Measurements from ENCODE around the gene SEC16A. TPM values are rescaled to one million over a fixed set of nuclear protein-coding genes. Genes with fewer than 3 reads are reported as not detected.

SEC16A gene
- total RNA-seq, 2 donors from 2014 or later = 32.6 to 41.6 TPM

DNA sequence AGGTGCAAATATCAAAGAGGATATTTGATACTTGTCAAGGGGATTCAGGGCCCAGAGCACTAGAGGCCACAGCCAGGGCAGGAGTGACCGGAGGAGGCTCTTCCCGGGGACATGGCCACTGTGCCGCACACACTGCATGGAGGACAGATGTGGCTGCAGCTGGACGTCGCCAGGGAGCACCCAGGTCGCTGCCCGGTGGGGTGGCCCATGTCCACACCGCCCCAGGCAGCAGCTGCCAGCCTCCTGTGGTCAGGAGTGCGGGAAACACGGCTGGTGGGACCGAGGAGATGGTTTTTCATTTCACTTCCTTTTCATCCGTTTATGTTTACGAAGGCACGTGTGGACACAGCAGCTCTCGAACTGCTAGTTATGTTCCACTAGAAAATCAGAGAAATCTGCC lies 15.1 kb downstream of the SEC16A start:
- Histone ChIP-seq H3K27ac (no peak overlapping the region), H3K9me3 (no peaks in the 10 kb centered on the region), H3K4me3 (no peak overlapping the region), H3K4me1 (no peaks in the 10 kb centered on the region), H3K36me3 (peaks cover 95% of the 10 kb centered on the region), H3K27me3 (no peaks in the 10 kb centered on the region)
- TF ChIP-seq CTCF (IDR thresholded peaks at IDR 0.05) = no peak
- DNase-seq (ENCODE audit: low spot score) = no peak

DNA sequence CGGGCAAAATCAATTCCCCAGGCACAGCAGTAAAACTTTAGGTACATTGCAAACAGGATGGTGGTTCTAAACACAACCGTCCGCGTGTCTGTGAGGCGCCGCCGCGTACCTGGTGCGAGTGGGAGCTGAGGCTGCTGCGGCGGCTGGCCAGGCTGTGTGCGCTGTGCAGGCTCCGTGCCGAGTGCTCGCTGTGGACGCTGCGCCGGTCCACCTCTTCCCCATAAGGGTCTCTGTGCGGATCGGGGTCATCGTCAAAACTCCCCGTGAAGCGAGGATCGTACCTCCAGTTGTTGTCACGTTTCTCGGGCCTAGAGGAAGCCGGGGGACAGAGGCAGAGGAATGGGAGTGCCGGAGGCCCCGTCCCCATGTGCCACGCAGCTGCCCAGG lies 16.7 kb downstream of the SEC16A start:
- H3K27me3 ChIP-seq = no peaks in the 10 kb centered on the region
- peaks cover 97% of the 10 kb centered on the region for H3K36me3 ChIP-seq
- no peaks in the 10 kb centered on the region for H3K9me3 ChIP-seq
- TF ChIP-seq CTCF (IDR thresholded peaks at IDR 0.05) = no peak
- DNase-seq (ENCODE audit: low spot score) = no peak
- H3K27ac ChIP-seq = no peak overlapping the region
- no peaks in the 10 kb centered on the region for H3K4me1 ChIP-seq
- H3K4me3 ChIP-seq = no peak overlapping the region

DNA sequence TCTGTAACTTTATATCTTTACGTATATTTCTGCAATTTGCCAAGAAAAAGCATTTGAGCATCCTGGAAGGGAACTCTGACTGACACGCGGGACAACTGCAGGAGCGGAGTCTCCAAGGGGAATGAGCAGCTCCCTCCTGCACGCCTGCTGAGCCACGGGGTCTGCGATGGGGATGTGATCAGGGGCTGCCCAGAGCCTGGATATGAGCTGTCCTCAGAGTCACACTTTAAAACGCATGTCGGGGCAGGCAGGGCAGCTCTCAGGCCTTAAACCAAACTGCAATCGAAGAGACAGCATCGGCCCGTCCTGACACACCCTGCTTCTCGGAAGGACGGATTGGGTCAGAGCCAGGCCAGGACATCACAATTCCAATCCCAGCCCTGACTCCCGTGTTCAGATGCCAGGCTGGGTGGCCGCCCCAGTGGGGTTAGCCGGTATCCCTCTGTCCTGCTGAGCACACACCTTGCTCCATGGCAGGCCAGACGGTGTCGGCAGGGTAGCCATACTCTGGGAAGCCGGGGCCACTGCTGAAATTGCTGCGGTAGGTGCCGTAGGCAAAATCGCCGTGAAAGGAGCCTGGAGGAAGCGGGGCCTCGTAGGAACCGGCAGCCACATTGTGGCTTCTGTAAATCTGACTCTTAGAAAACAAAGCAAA lies 17.2 kb downstream of the SEC16A start:
- no peak for DNase-seq (ENCODE audit: low spot score)

DNA sequence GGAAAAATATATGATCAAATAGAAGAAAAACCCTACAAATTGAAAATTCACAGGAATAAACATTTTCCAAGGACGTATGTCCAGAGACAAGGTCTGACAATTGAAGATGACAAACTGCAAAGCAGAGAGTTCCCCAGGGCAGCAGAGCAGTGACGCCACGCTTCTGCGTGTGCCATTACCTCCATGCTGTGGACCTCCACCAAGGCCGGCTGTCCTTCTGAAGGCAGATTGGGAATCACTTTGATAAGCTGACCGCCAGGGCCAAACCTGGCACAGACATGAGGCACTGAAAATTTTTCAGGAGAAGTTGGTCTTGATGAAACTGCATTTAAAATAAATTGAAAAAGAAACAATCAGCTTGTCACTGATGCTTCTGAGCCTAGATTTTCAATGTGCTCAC lies 18.6 kb downstream of the SEC16A start:
- Histone ChIP-seq H3K9me3 (no peaks in the 10 kb centered on the region), H3K4me3 (no peak overlapping the region), H3K27ac (no peak overlapping the region)

More for the DNA sequence above, 17.2 kb downstream of the SEC16A start:
- Histone ChIP-seq H3K27ac (no peak overlapping the region), H3K4me1 (no peaks in the 10 kb centered on the region), H3K27me3 (no peaks in the 10 kb centered on the region), H3K4me3 (no peak overlapping the region), H3K9me3 (no peaks in the 10 kb centered on the region), H3K36me3 (peaks cover 97% of the 10 kb centered on the region)
- TF ChIP-seq CTCF (IDR thresholded peaks at IDR 0.05) = no peak

DNA sequence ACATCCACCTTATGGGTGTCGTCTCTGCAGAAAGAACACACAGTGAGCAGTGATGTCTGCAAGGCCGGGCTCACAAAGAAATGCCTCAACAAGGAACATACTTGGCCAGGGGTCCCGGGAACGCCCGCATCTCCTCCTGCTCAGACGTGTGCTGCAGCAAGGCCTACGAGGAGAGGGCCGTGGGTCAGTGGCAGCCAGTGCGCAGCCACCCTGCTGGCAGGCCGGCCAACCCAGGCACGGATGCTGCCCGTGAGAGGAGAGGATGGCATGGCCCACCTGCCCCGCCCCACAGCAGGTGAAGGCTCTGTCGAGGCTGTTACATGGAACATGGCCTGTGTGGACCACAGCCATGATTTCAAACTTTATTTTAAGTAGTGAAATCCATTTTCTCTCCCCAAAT lies 19.3 kb downstream of the SEC16A start:
- H3K27me3 ChIP-seq = no peaks in the 10 kb centered on the region
- DNase-seq (ENCODE audit: low spot score) = no peak
- no peak for TF ChIP-seq CTCF (IDR thresholded peaks at IDR 0.05)
- H3K36me3 ChIP-seq = peaks cover 100% of the 10 kb centered on the region
- no peak overlapping the region for H3K27ac ChIP-seq
- H3K9me3 ChIP-seq = no peaks in the 10 kb centered on the region
- no peaks in the 10 kb centered on the region for H3K4me1 ChIP-seq
- H3K4me3 ChIP-seq = no peak overlapping the region

More for the DNA sequence above, 18.6 kb downstream of the SEC16A start:
- Histone ChIP-seq H3K36me3 (peaks cover 97% of the 10 kb centered on the region), H3K4me1 (no peaks in the 10 kb centered on the region), H3K27me3 (no peaks in the 10 kb centered on the region)
- TF ChIP-seq CTCF (IDR thresholded peaks at IDR 0.05) = no peak
- DNase-seq (ENCODE audit: low spot score) = no peak

- H3K9me3 ChIP-seq = no peaks in the 10 kb centered on the region
- no peak for TF ChIP-seq CTCF (IDR thresholded peaks at IDR 0.05)
- peaks cover 100% of the 10 kb centered on the region for H3K36me3 ChIP-seq
- no peak for DNase-seq (ENCODE audit: low spot score)
- no peaks in the 10 kb centered on the region for H3K27me3 ChIP-seq
- H3K27ac ChIP-seq = no peak overlapping the region
- H3K4me3 ChIP-seq = no peak overlapping the region
- no peaks in the 10 kb centered on the region for H3K4me1 ChIP-seq
Observed at GRCh38 chr9:136462664-136463063, 20.2 kb downstream of the SEC16A start.
